Measurements from ENCODE around the gene ATRX.
"Not testable (repeated sequence)": the region's sequence is repeated elsewhere in the genome, so short reads cannot be mapped to it uniquely, and the experiment has no call there.

Gene ATRX

GRCh38 chrX:77785486-77786364, at the start of gene ATRX:
ATRX (minus strand) TSS chrX:77786216; CDS start chrX:77786001, 215 bp downstream.
- DNase-seq = peak; percentile 87 to 89

- DNase-seq = not testable (repeated sequence)
Measured at GRCh38 chrX:77831544-77831943, 45.5 kb upstream of the ATRX start.

- not testable (repeated sequence) for DNase-seq
Measured at GRCh38 chrX:77821989-77822388, 36.0 kb upstream of the ATRX start.

- DNase-seq = no peak
Measured at GRCh38 chrX:77820091-77820727, 34.2 kb upstream of the ATRX start.

GRCh38 chrX:77814210-77814609, 28.2 kb upstream of the ATRX start:
- no peak for DNase-seq

GRCh38 chrX:77802201-77802600, 16.2 kb upstream of the ATRX start:
- DNase-seq = no peak

- no peak for DNase-seq
Measured at GRCh38 chrX:77795124-77795523, 9.1 kb upstream of the ATRX start.

GRCh38 chrX:77793946-77794345, 7.9 kb upstream of the ATRX start:
- DNase-seq = no peak

GRCh38 chrX:77788050-77788449, 2.0 kb upstream of the ATRX start:
- DNase-seq = peak; percentile 48 to 59

GRCh38 chrX:77786365-77786680, 307 bp upstream of the ATRX start:
- DNase-seq = no peak

GRCh38 chrX:77779695-77780094, 6.3 kb downstream of the ATRX start:
- no peak for DNase-seq

GRCh38 chrX:77776659-77777058, 9.4 kb downstream of the ATRX start:
- DNase-seq = peak in 1 of 2 experiments; percentile 2

GRCh38 chrX:77771601-77772000, 14.4 kb downstream of the ATRX start:
- no peak for DNase-seq

GRCh38 chrX:77768787-77769186, 17.2 kb downstream of the ATRX start:
- DNase-seq = no peak

- DNase-seq = not testable (repeated sequence)
Measured at GRCh38 chrX:77766212-77766611, 19.8 kb downstream of the ATRX start.

- no peak for DNase-seq
Measured at GRCh38 chrX:77755561-77755960, 30.5 kb downstream of the ATRX start.

GRCh38 chrX:77753942-77754341, 32.1 kb downstream of the ATRX start:
- not testable (repeated sequence) for DNase-seq

- DNase-seq = no peak
Measured at GRCh38 chrX:77749695-77750094, 36.3 kb downstream of the ATRX start.

- DNase-seq = no peak
Measured at GRCh38 chrX:77743720-77744119, 42.3 kb downstream of the ATRX start.

- no peak for DNase-seq
Measured at GRCh38 chrX:77742788-77743476, 43.1 kb downstream of the ATRX start.

- no peak for DNase-seq
Measured at GRCh38 chrX:77740376-77740905, 45.6 kb downstream of the ATRX start.

GRCh38 chrX:77733342-77733741, 52.7 kb downstream of the ATRX start:
- DNase-seq = no peak

GRCh38 chrX:77731821-77732419, 54.1 kb downstream of the ATRX start:
- no peak for DNase-seq

Data from Kasumi-1 (cell line).